GM12875 (cell line): ENCODE measurements around the gene CPAMD8.
"Not testable (repeated sequence)": the region's sequence is repeated elsewhere in the genome, so short reads cannot be mapped to it uniquely, and the experiment has no call there.

Experiments used
- H3K4me3 ChIP-seq: one replicate; pipeline ENCODE4 v1.5.1; 2011; ENCODE audit warnings: low read depth, low read length, control low read depth
- TF ChIP-seq, protein P1 (sequence below): IDR thresholded peaks from 2 replicates; pipeline ENCODE4 v1.5.1; 2011; ENCODE audit warnings: low read depth, mild to moderate bottlenecking, control low read depth, inconsistent platforms, low read length, moderate library complexity, borderline replicate concordance; ENCODE audit not compliant: insufficient read depth

The CPAMD8 gene

DNA sequence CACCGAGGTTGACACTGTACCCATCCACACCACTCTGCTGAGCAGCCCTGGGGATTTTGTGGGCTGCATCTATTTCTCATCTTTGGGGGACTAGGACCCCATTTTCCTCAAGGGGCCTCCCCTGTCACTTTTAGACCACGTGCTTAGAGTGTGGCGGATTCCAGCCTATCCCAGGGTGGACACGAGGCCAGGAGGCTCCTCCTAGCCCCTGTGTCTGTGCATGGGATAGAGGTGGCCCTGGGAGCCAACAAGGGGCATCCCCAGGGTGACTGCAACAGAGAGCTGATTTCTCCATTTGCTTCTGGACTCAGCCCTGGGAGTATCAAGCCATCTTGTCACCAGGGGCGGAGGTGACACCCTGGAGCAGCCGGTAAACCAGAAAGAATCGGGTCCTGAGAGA, 24.2 kb downstream of the CPAMD8 start:
- no peak overlapping the region for H3K4me3 ChIP-seq
- TF ChIP-seq, protein P1, sequence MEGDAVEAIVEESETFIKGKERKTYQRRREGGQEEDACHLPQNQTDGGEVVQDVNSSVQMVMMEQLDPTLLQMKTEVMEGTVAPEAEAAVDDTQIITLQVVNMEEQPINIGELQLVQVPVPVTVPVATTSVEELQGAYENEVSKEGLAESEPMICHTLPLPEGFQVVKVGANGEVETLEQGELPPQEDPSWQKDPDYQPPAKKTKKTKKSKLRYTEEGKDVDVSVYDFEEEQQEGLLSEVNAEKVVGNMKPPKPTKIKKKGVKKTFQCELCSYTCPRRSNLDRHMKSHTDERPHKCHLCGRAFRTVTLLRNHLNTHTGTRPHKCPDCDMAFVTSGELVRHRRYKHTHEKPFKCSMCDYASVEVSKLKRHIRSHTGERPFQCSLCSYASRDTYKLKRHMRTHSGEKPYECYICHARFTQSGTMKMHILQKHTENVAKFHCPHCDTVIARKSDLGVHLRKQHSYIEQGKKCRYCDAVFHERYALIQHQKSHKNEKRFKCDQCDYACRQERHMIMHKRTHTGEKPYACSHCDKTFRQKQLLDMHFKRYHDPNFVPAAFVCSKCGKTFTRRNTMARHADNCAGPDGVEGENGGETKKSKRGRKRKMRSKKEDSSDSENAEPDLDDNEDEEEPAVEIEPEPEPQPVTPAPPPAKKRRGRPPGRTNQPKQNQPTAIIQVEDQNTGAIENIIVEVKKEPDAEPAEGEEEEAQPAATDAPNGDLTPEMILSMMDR: no peak

DNA sequence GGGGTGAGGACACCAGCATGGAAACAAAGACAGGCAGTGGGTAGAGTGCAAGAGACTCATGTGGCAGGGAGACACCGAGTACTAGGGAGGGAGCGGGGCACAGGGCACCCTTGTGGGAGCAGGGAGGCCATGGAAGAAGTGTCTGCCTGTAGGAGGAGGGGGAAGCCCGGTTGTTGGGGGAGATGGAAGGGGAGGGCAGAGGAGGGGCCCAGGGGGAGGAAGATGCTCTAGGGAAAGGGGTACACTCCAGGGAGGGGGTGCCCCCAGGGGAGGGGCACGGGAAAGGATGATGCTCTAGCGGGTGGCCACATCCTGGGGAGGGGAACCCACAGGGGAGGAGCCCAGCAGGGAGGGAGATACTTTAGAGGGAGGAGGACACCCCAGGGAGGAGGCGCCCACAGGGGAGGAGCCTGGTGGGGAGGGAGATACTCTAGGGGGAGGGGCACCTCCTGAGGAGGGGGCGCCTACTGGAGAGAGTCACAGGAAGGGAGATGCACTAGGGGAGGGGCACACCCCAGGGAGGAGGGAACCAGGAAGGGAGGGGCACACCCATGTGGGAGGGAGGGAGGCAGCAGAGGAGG, 24.9 kb downstream of the CPAMD8 start:
- no peak overlapping the region for H3K4me3 ChIP-seq
- TF ChIP-seq, protein P1: no peak

DNA sequence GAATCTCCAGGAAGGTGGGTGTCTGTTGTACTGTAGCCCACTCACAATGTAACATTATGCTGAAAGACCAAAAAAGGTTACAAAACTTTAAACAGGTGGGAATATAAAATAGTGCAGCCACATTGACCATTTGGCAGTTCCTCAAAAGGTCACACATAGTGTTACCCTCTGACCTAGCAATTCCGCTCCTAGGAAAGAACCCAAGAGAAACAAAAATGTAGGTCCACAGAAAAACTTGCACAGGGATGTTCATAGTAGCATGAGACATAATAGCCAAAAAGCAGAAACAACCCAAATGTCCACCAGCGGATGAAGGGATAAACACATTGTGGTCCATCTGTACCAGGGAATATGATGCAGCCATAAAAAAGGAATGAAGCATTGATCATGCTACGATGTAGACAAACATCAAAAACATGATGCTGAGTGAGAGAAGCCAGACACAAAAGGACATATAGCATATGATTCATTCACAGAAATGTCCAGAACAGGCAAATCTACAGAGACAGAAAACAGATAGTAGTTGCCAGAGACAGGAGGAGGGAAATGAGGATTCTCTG, 27.9 kb downstream of the CPAMD8 start:
- H3K4me3 ChIP-seq: no peak overlapping the region
- TF ChIP-seq, protein P1: no peak

DNA sequence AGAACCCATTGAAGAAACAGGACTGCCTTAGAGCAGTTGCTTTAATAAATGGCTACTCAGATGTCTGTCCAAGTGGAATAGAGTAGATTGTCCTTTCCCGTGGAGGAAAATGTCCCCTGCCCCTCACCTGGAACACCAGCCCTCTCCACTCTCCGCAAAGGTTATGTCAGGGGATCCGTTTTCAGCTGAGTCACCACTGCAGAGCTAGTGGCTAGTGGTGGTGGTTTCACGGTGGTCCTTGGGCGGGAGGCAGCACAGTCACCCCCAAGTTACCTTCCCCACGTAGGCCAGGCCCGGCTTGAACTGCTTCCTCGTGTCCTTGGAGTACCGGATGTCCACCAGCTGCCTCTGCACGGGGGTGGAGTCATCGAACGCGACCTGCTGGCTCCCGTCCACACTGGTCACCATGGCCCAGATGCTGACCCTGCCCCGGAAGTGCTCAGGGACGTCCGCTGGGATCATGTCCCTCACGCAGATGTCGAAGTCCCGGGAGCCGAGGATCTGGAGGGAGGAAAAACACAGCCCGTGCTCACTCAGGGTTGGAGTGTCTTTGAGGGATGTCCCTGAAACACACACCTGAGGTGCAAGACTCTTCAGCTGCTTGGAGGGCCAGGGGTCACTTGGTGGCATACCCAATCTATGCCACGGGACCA, 29.6 kb downstream of the CPAMD8 start:
- not testable (repeated sequence) for H3K4me3 ChIP-seq

DNA sequence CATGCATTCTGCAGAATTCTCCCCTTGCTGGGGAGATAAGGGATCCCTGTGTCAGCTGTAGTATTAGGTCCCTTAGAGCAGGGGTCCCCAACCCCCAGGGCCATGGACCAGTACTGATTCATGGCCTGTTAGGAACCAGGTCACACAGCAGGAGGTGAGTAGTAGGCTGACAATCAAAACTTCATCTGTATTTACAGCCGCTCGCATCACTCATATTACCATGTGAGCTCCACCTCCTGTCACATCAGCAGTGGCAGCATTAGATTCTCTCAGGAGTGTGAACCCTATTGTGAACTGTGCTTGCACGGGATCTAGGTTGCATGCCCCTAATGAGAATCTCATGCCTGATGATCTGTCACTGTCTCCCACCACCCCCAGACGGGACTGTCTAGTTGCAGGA, 37.9 kb downstream of the CPAMD8 start:
- no peak overlapping the region for H3K4me3 ChIP-seq
- TF ChIP-seq, protein P1: no peak

DNA sequence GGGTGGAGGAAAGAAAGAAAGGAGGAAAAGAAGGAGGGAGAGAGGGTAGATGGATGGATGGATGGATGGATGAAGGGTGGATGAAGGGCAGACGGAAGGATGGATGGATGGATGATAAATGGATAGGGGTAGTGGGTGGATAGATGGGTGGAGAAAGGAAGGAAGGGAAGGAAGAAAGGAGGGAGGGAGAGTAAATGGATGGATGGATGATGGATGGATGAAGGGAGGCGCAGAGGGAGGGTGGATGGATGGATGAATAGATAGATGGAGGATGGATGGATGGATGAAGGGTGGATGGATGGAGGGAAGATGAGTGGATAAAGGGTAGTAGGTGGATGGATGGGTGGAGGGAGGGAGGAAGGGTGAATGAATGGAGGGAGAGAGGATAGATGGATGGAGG, 41.2 kb downstream of the CPAMD8 start:
- TF ChIP-seq, protein P1: no peak
- no peak overlapping the region for H3K4me3 ChIP-seq

DNA sequence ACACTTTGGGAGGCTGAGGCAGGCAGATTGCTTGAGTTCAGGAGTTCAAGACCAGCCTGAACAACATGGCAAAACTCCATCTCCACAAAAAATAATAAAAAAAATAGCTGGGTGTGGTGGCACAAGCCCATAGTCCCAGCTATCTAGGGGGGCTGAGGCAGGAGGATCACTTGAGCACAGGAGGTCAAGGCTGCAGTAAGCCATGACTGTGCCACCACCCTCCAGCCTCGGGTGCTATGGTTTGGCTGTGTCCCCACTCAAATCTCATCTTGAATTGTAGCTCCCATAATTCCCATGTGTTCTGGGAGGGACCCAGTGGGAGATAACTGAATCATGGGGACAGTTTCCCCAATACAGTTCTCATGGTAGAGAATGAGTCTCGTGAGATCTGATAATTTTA, 44.0 kb downstream of the CPAMD8 start:
- H3K4me3 ChIP-seq: not testable (repeated sequence)
